Right lobe of liver (tissue), 6 donors: ENCODE measurements around the gene HSPA1L. TPM values are rescaled to one million over a fixed set of nuclear protein-coding genes. Genes with fewer than 3 reads are reported as not detected.

Source experiments
- ATAC-seq, 4 donors: fragments of 200-7000 bp; cut with Tn5 transposase; one replicate each; pipeline ENCODE4 v1.9.1; 2020; ENCODE audit warnings: mild to moderate bottlenecking in 4 of 4, moderate library complexity in 4 of 4
- DNase-seq, 3 donors: peaks; one replicate each; pipeline ENCODE4 v3.0.0-alpha.2; 2020
- H3K27ac ChIP-seq, 3 donors: fragments of 200-600 bp; one replicate each; pipeline ENCODE4 v1.8.0; 2022
- H3K27me3 ChIP-seq, 2 donors: fragments of 200-600 bp; one replicate each; pipeline ENCODE4 v1.8.0; 2022
- H3K36me3 ChIP-seq, 4 donors: fragments of 200-600 bp; sonication (generic) in 1 of 4; one replicate each; pipeline versions ENCODE4 v1.5.1 to v1.8.0; 2017 to 2022; ENCODE audit warnings: control low read depth in 1 of 4
- H3K4me1 ChIP-seq, 4 donors: fragments of 200-600 bp; sonication (generic) in 1 of 4; one replicate each; pipeline versions ENCODE4 v1.5.1 to v1.8.0; 2017 to 2022; ENCODE audit warnings: control low read depth in 1 of 4
- H3K4me3 ChIP-seq, 3 donors: fragments of 200-600 bp; one replicate each; pipeline ENCODE4 v1.8.0; 2022
- H3K9me3 ChIP-seq, 4 donors: fragments of 200-600 bp; sonication (generic) in 1 of 4; one replicate each; pipeline versions ENCODE4 v1.5.1 to v1.8.0; 2017 to 2022; ENCODE audit warnings: control low read depth in 1 of 4
- POLR2A ChIP-seq: fragments of 450-650 bp; IDR thresholded peaks from one replicate; pipeline ENCODE4 v1.6.1; 2017; ENCODE audit warnings: antibody characterized with exemption, mild to moderate bottlenecking
- whole genome bisulfite sequencing: methylation state at CpG from one replicate; pipeline ENCODE4 v1.1.6; 2018; ENCODE audit warnings: low coverage, low lambda C conversion rate; ENCODE audit not compliant: insufficient coverage; ENCODE audit errors: missing lambda C conversion rate; 5-methylcytosine and 5-hydroxymethylcytosine counted together
- intact Hi-C, 2 donors: fragments of 100-400 bp; cut with DNase I; formaldehyde crosslinking; loops; one replicate each; pipeline versions ENCODE4 v1.11.2 to v1.14.1; 2022
- total RNA-seq, 6 experiments: library from RNA; depleted of rRNA in 2 of 6; stranded (reverse); fragments of >200 nt in 2 of 6; fragmentation: NEBNext Ultra II Directional in 3 of 6; extraction: Animal tissue kit (Norgen Biotek cat#: 25700) in 3 of 6; gene quantifications; one replicate each; pipeline versions ENCODE4 v1.1.0 to v1.2.4, GENCODE V29; 2016 to 2023
- TF ChIP-seq, protein P1 (sequence below), 4 donors: fragments of 200-600 bp in 3 of 4; fragments of 450-650 bp in 1 of 4; IDR thresholded peaks; one replicate each; pipeline versions ENCODE4 v1.5.1 to v1.8.0; 2016 to 2022; ENCODE audit warnings: antibody characterized with exemption in 4 of 4, mild to moderate bottlenecking in 2 of 4
- donor health status: DM: no; HTN: yes; CAD: no.
- donor health status: DM: no; HTN: no; CAD: no.
- donor health status: DM: no; HTN: no; CAD: no.
- donor health status: DM: no; HTN: yes; CAD: no.
- donor health status: DM: no; HTN: yes; CAD: no.

Gene HSPA1L
- total RNA-seq, 6 experiments from 2014 or later, result 0.37 to 1.2 (median 0.56) TPM

DNA sequence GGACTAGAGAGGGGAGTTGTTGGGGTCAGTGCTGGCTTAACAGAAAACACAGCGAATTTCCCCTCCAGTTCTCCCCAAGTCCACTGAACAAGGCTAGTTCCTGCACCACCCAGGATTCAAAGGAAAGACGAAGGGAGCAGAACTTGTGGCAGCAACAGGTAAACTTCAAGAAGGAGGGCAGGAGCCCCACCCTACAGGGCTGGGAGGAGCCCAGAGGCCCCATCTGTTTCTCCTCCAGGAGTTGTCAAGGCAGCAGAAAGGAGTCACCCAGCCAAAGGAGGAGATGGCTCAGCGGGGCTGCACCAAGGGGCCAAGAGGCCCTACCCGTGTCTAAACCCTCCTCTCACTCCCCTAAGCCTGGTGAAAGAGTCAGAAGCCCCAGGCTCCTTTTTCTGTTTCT lies 50.9 kb downstream of the HSPA1L start:
- intact Hi-C loops, result loop anchor here (10.0 kb wide), 2 partner anchors 49 to 79 kb away; partner anchors contain the start of genes LY6G5C (in 2 of the 2) and LY6G6D (in 1 of the 2)
- 80% methylated on average over 1 of the region's 4 CpGs for WGBS
- no peak for ATAC-seq

DNA sequence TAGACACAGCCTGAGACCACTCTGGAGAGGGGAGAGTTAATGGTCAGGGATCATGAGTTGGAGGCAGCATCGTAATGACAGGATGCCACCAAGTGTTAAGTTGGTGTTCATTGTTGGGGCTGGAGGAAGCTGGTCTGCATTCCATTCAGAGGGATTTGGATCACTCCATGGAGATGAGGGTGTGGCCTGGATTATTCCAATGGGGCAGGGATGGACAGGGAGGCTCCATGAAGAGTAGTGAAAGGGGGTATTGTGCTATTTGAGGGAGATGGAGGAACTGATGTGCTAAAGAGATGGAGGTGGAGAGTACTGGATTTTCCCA lies 51.5 kb downstream of the HSPA1L start:
- H3K27ac ChIP-seq, result no peak overlapping the region
- H3K4me1 ChIP-seq, result no peaks in the 10 kb centered on the region
- no peak overlapping the region for H3K4me3 ChIP-seq
- 50% methylated on average over 1 of the region's 1 CpG for WGBS
- DNase-seq (no peak), ATAC-seq (peak in 2 of 4 donors; percentile 19 to 40)
- H3K27me3 ChIP-seq, result no peaks in the 10 kb centered on the region
- no peak for TF ChIP-seq POLR2A
- TF ChIP-seq, protein P1, sequence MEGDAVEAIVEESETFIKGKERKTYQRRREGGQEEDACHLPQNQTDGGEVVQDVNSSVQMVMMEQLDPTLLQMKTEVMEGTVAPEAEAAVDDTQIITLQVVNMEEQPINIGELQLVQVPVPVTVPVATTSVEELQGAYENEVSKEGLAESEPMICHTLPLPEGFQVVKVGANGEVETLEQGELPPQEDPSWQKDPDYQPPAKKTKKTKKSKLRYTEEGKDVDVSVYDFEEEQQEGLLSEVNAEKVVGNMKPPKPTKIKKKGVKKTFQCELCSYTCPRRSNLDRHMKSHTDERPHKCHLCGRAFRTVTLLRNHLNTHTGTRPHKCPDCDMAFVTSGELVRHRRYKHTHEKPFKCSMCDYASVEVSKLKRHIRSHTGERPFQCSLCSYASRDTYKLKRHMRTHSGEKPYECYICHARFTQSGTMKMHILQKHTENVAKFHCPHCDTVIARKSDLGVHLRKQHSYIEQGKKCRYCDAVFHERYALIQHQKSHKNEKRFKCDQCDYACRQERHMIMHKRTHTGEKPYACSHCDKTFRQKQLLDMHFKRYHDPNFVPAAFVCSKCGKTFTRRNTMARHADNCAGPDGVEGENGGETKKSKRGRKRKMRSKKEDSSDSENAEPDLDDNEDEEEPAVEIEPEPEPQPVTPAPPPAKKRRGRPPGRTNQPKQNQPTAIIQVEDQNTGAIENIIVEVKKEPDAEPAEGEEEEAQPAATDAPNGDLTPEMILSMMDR (IDR thresholded peaks at IDR 0.05), result no peak
- intact Hi-C loops, result loop anchor here (10.0 kb wide), 2 partner anchors 49 to 79 kb away; partner anchors contain the start of genes LY6G5C (in 2 of the 2) and LY6G6D (in 1 of the 2)
- H3K36me3 ChIP-seq, result no peaks in the 10 kb centered on the region
- H3K9me3 ChIP-seq, result no peaks in the 10 kb centered on the region

More for the DNA sequence above, 50.9 kb downstream of the HSPA1L start:
- Histone ChIP-seq H3K4me3 (no peak overlapping the region), H3K27me3 (no peaks in the 10 kb centered on the region), H3K27ac (no peak overlapping the region), H3K36me3 (no peaks in the 10 kb centered on the region), H3K9me3 (no peaks in the 10 kb centered on the region), H3K4me1 (no peaks in the 10 kb centered on the region)
- no peak for DNase-seq
- no peak for TF ChIP-seq POLR2A
- TF ChIP-seq, protein P1 (IDR thresholded peaks at IDR 0.05), result no peak

DNA sequence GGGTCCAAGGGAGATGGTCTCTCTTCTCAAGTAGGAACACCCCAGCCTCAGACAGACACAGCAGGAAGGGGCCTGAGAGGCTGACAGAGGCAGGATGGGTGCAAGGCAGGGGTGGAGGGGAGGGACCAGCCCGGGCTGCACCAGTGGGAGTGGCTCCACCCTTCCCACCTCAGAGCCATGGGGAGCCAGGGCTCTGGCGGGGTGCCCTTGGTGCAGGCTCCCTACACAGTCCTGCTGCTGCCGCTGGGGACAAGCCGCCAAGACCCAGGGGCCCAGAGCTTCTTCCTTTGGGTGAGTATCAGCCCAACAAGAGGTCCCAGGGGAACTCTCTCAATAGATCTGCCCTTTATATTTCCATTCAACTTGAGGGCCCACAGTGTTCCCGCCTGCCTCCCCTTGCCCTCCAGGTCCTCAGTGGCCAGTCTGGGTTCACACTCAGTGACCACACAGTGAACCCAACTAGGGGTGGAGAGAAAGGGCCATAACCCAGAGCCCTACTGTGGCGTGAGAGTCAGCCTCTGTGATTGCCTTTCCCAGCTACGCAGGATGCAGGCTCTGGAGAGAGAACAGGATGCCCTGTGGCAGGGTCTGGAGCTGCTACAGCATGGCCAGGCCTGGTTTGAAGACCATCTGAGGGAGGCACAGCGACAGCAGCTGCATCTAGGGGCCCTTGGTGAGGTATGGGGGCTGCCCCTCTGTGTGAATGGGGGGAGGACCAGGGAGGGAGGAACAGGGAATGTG lies 52.0 kb downstream of the HSPA1L start:
- H3K27ac ChIP-seq, result no peak overlapping the region
- no peaks in the 10 kb centered on the region for H3K9me3 ChIP-seq
- intact Hi-C loops, result loop anchor here (10.0 kb wide), 2 partner anchors 48 to 78 kb away; partner anchors contain the start of genes LY6G5C (in 2 of the 2) and LY6G6D (in 1 of the 2)
- WGBS, result 50% methylated on average over 1 of the region's 8 CpGs
- no peaks in the 10 kb centered on the region for H3K36me3 ChIP-seq
- H3K4me1 ChIP-seq, result no peaks in the 10 kb centered on the region
- no peak for TF ChIP-seq POLR2A
- TF ChIP-seq, protein P1 (IDR thresholded peaks at IDR 0.05), result no peak
- ATAC-seq, result peak in 1 of 4 donors; percentile 19
- no peaks in the 10 kb centered on the region for H3K27me3 ChIP-seq
- H3K4me3 ChIP-seq, result no peak overlapping the region
- no peak for DNase-seq

DNA sequence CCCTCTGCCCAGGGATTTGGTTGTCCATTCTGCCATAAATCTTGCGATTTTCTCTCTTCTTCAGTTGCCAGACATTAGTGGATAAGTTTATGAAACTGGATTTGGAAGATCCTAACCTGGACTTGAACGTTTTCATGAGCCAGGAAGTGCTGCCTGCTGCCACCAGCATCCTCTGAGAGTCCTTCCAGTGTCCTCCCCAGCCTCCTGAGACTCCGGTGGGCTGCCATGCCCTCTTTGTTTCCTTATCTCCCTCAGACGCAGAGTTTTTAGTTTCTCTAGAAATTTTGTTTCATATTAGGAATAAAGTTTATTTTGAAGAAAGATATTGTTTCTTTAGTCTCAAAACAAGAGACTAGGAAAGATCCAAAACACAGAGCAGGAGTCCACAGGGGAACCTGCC lies 52.7 kb downstream of the HSPA1L start, which contains the start of gene SAPCD1:
Gene SAPCD1, plus strand, starts transcription at position 301 of the 400 bp plus-strand sequence. CDS start 399 bp downstream, outside the sequence.
- 86% methylated on average over 4 of the region's 4 CpGs for WGBS
- no peaks in the 10 kb centered on the region for H3K4me1 ChIP-seq
- no peaks in the 10 kb centered on the region for H3K36me3 ChIP-seq
- DNase-seq (no peak), ATAC-seq (no peak)
- H3K27me3 ChIP-seq, result no peaks in the 10 kb centered on the region
- no peak within 1 kb of the TSS for H3K27ac ChIP-seq
- no peak for TF ChIP-seq POLR2A
- TF ChIP-seq, protein P1 (IDR thresholded peaks at IDR 0.05), result no peak
- no peaks in the 10 kb centered on the region for H3K9me3 ChIP-seq
- intact Hi-C loops, result loop anchor here (10.0 kb wide), 2 partner anchors 48 to 78 kb away; partner anchors contain the start of genes LY6G5C (in 2 of the 2) and LY6G6D (in 1 of the 2)
- H3K4me3 ChIP-seq, result no peak within 1 kb of the TSS
